ENCODE results near the gene ATP6V0B.

DNA sequence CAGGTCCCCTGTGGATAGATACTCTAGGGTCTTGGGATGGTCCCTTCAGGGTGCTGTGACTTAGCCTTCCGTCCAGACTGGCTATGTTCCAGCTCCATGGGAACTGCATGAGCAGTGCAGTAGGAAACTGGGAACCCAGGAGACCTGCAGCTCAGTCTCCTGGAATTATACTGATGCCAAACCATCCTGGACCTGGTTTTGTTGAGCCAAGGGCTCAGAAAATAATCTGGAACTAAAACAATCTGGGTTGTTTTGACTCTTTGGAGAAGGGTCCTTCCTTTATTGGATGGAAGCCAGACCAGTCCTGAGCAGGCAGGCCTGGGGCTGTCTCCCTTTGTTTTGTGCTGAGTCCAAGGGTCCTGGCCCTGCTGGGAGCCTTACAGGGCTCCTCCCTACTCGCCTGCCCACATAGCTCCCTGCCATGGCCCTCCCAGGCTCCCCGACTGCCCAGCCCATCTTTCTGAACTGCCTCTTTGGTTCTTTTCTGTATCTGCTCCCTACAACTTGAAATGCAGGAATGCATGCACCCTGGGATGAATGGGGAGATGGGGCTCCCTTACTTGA, 26.8 kb upstream of the ATP6V0B start:
- TF ChIP-seq ZNF615 (CRISPR knock-in tag; IDR thresholded peaks at IDR 0.05; ENCODE audit: borderline replicate concordance), result no peak
- TF ChIP-seq GABPA (IDR thresholded peaks at IDR 0.05; ENCODE audit: low read depth, low read length), result no peak
- no peak for TF ChIP-seq GABPA (CRISPR knock-in tag; IDR thresholded peaks at IDR 0.05; ENCODE audit: low read depth)
- TF ChIP-seq PCBP2 (optimal IDR thresholded peaks at IDR 0.05; ENCODE audit: low read depth, low read length, poor library complexity, severe bottlenecking), result no peak
- TF ChIP-seq CCDC6 (CRISPR knock-in tag; IDR thresholded peaks at IDR 0.05), result no peak
- no peak for TF ChIP-seq HNRNPL (IDR thresholded peaks at IDR 0.05; ENCODE audit: low read depth, low read length)
- TF ChIP-seq, protein P1, sequence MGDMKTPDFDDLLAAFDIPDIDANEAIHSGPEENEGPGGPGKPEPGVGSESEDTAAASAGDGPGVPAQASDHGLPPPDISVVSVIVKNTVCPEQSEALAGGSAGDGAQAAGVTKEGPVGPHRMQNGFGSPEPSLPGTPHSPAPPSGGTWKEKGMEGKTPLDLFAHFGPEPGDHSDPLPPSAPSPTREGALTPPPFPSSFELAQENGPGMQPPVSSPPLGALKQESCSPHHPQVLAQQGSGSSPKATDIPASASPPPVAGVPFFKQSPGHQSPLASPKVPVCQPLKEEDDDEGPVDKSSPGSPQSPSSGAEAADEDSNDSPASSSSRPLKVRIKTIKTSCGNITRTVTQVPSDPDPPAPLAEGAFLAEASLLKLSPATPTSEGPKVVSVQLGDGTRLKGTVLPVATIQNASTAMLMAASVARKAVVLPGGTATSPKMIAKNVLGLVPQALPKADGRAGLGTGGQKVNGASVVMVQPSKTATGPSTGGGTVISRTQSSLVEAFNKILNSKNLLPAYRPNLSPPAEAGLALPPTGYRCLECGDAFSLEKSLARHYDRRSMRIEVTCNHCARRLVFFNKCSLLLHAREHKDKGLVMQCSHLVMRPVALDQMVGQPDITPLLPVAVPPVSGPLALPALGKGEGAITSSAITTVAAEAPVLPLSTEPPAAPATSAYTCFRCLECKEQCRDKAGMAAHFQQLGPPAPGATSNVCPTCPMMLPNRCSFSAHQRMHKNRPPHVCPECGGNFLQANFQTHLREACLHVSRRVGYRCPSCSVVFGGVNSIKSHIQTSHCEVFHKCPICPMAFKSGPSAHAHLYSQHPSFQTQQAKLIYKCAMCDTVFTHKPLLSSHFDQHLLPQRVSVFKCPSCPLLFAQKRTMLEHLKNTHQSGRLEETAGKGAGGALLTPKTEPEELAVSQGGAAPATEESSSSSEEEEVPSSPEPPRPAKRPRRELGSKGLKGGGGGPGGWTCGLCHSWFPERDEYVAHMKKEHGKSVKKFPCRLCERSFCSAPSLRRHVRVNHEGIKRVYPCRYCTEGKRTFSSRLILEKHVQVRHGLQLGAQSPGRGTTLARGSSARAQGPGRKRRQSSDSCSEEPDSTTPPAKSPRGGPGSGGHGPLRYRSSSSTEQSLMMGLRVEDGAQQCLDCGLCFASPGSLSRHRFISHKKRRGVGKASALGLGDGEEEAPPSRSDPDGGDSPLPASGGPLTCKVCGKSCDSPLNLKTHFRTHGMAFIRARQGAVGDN (CRISPR knock-in tag; IDR thresholded peaks at IDR 0.05), result no peak
- TF ChIP-seq DR1 (CRISPR knock-in tag; IDR thresholded peaks at IDR 0.05), result no peak
- TF ChIP-seq, protein P2, sequence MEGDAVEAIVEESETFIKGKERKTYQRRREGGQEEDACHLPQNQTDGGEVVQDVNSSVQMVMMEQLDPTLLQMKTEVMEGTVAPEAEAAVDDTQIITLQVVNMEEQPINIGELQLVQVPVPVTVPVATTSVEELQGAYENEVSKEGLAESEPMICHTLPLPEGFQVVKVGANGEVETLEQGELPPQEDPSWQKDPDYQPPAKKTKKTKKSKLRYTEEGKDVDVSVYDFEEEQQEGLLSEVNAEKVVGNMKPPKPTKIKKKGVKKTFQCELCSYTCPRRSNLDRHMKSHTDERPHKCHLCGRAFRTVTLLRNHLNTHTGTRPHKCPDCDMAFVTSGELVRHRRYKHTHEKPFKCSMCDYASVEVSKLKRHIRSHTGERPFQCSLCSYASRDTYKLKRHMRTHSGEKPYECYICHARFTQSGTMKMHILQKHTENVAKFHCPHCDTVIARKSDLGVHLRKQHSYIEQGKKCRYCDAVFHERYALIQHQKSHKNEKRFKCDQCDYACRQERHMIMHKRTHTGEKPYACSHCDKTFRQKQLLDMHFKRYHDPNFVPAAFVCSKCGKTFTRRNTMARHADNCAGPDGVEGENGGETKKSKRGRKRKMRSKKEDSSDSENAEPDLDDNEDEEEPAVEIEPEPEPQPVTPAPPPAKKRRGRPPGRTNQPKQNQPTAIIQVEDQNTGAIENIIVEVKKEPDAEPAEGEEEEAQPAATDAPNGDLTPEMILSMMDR (CRISPR knock-in tag; IDR thresholded peaks at IDR 0.05), result no peak
- TF ChIP-seq NFIC (IDR thresholded peaks at IDR 0.05; ENCODE audit: low read length), result no peak
- TF ChIP-seq IRF2 (CRISPR knock-in tag; IDR thresholded peaks at IDR 0.05), result no peak
- TF ChIP-seq NR3C1 (CRISPR knock-in tag; IDR thresholded peaks at IDR 0.05), result no peak
- TF ChIP-seq, protein P3, sequence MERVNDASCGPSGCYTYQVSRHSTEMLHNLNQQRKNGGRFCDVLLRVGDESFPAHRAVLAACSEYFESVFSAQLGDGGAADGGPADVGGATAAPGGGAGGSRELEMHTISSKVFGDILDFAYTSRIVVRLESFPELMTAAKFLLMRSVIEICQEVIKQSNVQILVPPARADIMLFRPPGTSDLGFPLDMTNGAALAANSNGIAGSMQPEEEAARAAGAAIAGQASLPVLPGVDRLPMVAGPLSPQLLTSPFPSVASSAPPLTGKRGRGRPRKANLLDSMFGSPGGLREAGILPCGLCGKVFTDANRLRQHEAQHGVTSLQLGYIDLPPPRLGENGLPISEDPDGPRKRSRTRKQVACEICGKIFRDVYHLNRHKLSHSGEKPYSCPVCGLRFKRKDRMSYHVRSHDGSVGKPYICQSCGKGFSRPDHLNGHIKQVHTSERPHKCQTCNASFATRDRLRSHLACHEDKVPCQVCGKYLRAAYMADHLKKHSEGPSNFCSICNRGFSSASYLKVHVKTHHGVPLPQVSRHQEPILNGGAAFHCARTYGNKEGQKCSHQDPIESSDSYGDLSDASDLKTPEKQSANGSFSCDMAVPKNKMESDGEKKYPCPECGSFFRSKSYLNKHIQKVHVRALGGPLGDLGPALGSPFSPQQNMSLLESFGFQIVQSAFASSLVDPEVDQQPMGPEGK (CRISPR knock-in tag; IDR thresholded peaks at IDR 0.05), result no peak

All from HepG2 (cell line).